ENCODE results near the gene GPRC5D.
A peak's percentile ranks its signal among the peaks of the same experiment; 100 is the strongest.

The GPRC5D gene

GRCh38 chr12:12936983-12937491 lies 14.9 kb downstream of the GPRC5D start:
- no peak for DNase-seq (ENCODE audit: low spot score)

GRCh38 chr12:12934556-12934955 lies 17.4 kb downstream of the GPRC5D start:
- DNase-seq (ENCODE audit: low spot score) = no peak

GRCh38 chr12:12933742-12934141 lies 18.2 kb downstream of the GPRC5D start:
- no peak for DNase-seq (ENCODE audit: low spot score)

GRCh38 chr12:12930633-12931219 lies 21.2 kb downstream of the GPRC5D start:
- no peak for DNase-seq (ENCODE audit: low spot score)

GRCh38 chr12:12929696-12930095 lies 22.3 kb downstream of the GPRC5D start:
- no peak for DNase-seq (ENCODE audit: low spot score)

- DNase-seq (ENCODE audit: low spot score) = no peak
Observed at GRCh38 chr12:12927211-12928079, 24.5 kb downstream of the GPRC5D start.

- DNase-seq (ENCODE audit: low spot score) = no peak
Observed at GRCh38 chr12:12926571-12927071, 25.3 kb downstream of the GPRC5D start.

GRCh38 chr12:12925388-12925787 lies 26.6 kb downstream of the GPRC5D start:
- peak; percentile 33 for DNase-seq (ENCODE audit: low spot score)

GRCh38 chr12:12924169-12924568 lies 27.8 kb downstream of the GPRC5D start:
- DNase-seq (ENCODE audit: low spot score) = no peak

- no peak for DNase-seq (ENCODE audit: low spot score)
Observed at GRCh38 chr12:12922978-12923377, 29.0 kb downstream of the GPRC5D start.

GRCh38 chr12:12922191-12922616 lies 29.8 kb downstream of the GPRC5D start:
- peak; percentile 59 for DNase-seq (ENCODE audit: low spot score)

GRCh38 chr12:12919666-12920435 lies 32.1 kb downstream of the GPRC5D start:
- DNase-seq (ENCODE audit: low spot score) = no peak

GRCh38 chr12:12918781-12919389 lies 33.1 kb downstream of the GPRC5D start:
- DNase-seq (ENCODE audit: low spot score) = no peak

- DNase-seq (ENCODE audit: low spot score) = no peak
Observed at GRCh38 chr12:12917517-12917916, 34.5 kb downstream of the GPRC5D start.

GRCh38 chr12:12916135-12916944 lies 35.6 kb downstream of the GPRC5D start:
- peak; percentile 79 for DNase-seq (ENCODE audit: low spot score)

GRCh38 chr12:12915656-12916055 lies 36.3 kb downstream of the GPRC5D start:
- no peak for DNase-seq (ENCODE audit: low spot score)

GRCh38 chr12:12912711-12913110 lies 39.3 kb downstream of the GPRC5D start:
- DNase-seq (ENCODE audit: low spot score) = no peak

- no peak for DNase-seq (ENCODE audit: low spot score)
Observed at GRCh38 chr12:12909995-12910420, 42.0 kb downstream of the GPRC5D start.

GRCh38 chr12:12909228-12909994 lies 42.6 kb downstream of the GPRC5D start:
- no peak for DNase-seq (ENCODE audit: low spot score)

GRCh38 chr12:12908711-12909110 lies 43.3 kb downstream of the GPRC5D start:
- no peak for DNase-seq (ENCODE audit: low spot score)
